HepG2 (cell line): Measurements from ENCODE around the gene PSMB10. TPM values are rescaled to one million over a fixed set of nuclear protein-coding genes. Genes with fewer than 3 reads are reported as not detected.

Experiments used
- ATAC-seq: fragments of 200-7000 bp; cut with Tn5 transposase; 3 replicates; pipeline ENCODE4 v1.9.1; 2020; ENCODE audit warnings: mild to moderate bottlenecking, moderate library complexity
- BruUV-seq: library from RNA; stranded (reverse); fragments of 400-500 nt; replicated peaks from 2 replicates; lab custom pipeline; 2021; lab: Mats Ljungman, UMichigan
- CTCF ChIA-PET: fragments of 300-600 bp; formaldehyde crosslinking; extraction: SDS; loops from one replicate; lab custom pipeline; 2021; ENCODE audit warnings: low total read pairs, inconsistent platforms, low intra/inter-chr PET ratio; lab: Yijun Ruan, JAX
- POLR2A ChIA-PET: fragments of 350-600 bp; sonication (Branson Sonifier 250); formaldehyde crosslinking; loops from one replicate; lab custom pipeline; 2020; ENCODE audit warnings: antibody characterized with exemption, inconsistent platforms; lab: Yijun Ruan, JAX
- DNase-seq: peaks from one replicate; pipeline ENCODE4 v3.0.0-alpha.2; 2015; ENCODE audit warnings: low spot score
- FAIRE-seq: peaks from 3 replicates; lab custom pipeline; 2011; peaks lifted over from hg19 to GRCh38; lab: Jason Lieb, UNC
- H2AFZ ChIP-seq: one replicate; pipeline ENCODE4 v1.6.1; 2011; ENCODE audit warnings: low read length, inconsistent platforms
- H3K27ac ChIP-seq: fragments of 300-600 bp; 3 replicates; pipeline ENCODE4 v1.8.0; 2011; ENCODE audit warnings: mixed run types, mild to moderate bottlenecking, mixed read lengths, low read length, inconsistent platforms; ENCODE audit not compliant: insufficient read depth; ENCODE audit errors: extremely low read length
- H3K27me3 ChIP-seq, 2 experiments: fragments of 200-600 bp in 1 of 2; 2 replicates in 1 of 2; 3 replicates in 1 of 2; pipeline versions ENCODE4 v1.6.0 to v1.8.0; 2011; ENCODE audit warnings: low read length in 2 of 2, mild to moderate bottlenecking in 2 of 2, moderate library complexity in 2 of 2, inconsistent platforms in 1 of 2; ENCODE audit not compliant: insufficient read depth in 2 of 2, control insufficient read depth in 1 of 2
- H3K36me3 ChIP-seq, 2 experiments: fragments of 200-600 bp in 1 of 2; replicated peaks in 1 of 2; 2 replicates in 1 of 2; 3 replicates in 1 of 2; pipeline versions ENCODE4 v1.5.1 to v1.8.0; 2011; ENCODE audit warnings: low read length in 2 of 2, inconsistent platforms in 1 of 2; ENCODE audit not compliant: insufficient read depth in 2 of 2, control insufficient read depth in 1 of 2
- H3K4me1 ChIP-seq: 2 replicates; pipeline ENCODE4 v1.5.1; 2012; ENCODE audit warnings: low read length, inconsistent platforms; ENCODE audit not compliant: insufficient read depth
- H3K4me2 ChIP-seq: 2 replicates; pipeline ENCODE4 v1.6.0; 2011; ENCODE audit warnings: low read depth, low read length, inconsistent platforms
- H3K4me3 ChIP-seq, 3 experiments: fragments of 200-600 bp in 1 of 3; sonication (generic), shearing (Covaris generic) in 1 of 3; replicated peaks in 1 of 3; 2 replicates each; pipeline ENCODE4 v1.5.1; 2011 to 2016; ENCODE audit warnings: low read length in 3 of 3, inconsistent platforms in 2 of 3, low read depth in 2 of 3, mild to moderate bottlenecking in 2 of 3, control low read depth in 1 of 3, mixed read lengths in 1 of 3; ENCODE audit not compliant: insufficient read depth in 1 of 3
- H3K79me2 ChIP-seq: one replicate; pipeline ENCODE4 v1.6.1; 2011; ENCODE audit warnings: low read length, inconsistent platforms; ENCODE audit not compliant: insufficient read depth
- H3K9ac ChIP-seq: 2 replicates; pipeline ENCODE4 v1.6.0; 2011; ENCODE audit warnings: mild to moderate bottlenecking, low read depth, low read length, inconsistent platforms; ENCODE audit not compliant: insufficient read depth
- H3K9me3 ChIP-seq: 2 replicates; pipeline ENCODE4 v1.5.1; 2012; ENCODE audit warnings: mild to moderate bottlenecking, low read length
- H4K20me1 ChIP-seq: 2 replicates; pipeline ENCODE4 v1.6.0; 2011; ENCODE audit warnings: inconsistent platforms, mild to moderate bottlenecking, low read length, moderate library complexity; ENCODE audit not compliant: insufficient read depth
- FUBP1 ChIP-seq: sonication (generic); formaldehyde crosslinking; IDR thresholded peaks from 2 replicates; pipeline ENCODE4 v1.5.1; 2020; ENCODE audit warnings: missing genetic modification reagents, mild to moderate bottlenecking, borderline replicate concordance
- HIC2 ChIP-seq: sonication (generic); formaldehyde crosslinking; IDR thresholded peaks from 2 replicates; pipeline ENCODE4 v1.9.0; 2022; ENCODE audit warnings: low read depth, missing genetic modification reagents
- POLR2A ChIP-seq, 2 experiments: IDR thresholded peaks; 2 replicates each; pipeline ENCODE4 v1.6.1; 2011; ENCODE audit warnings: low read depth in 2 of 2, low read length in 2 of 2, mild to moderate bottlenecking in 1 of 2, moderate library complexity in 1 of 2; ENCODE audit not compliant: insufficient read depth in 1 of 2
- RBM22 ChIP-seq: fragments of 200-400 bp; formaldehyde crosslinking; optimal IDR thresholded peaks from 2 replicates; pipeline ENCODE3; 2017; ENCODE audit warnings: mild to moderate bottlenecking, low read length, moderate library complexity
- RFX5 ChIP-seq: IDR thresholded peaks from 2 replicates; pipeline ENCODE4 v1.6.1; 2011; ENCODE audit warnings: low read depth, low read length, improper control_type of control experiment
- SOX6 ChIP-seq, 2 experiments: fragments of 450-650 bp in 1 of 2; sonication (generic) in 1 of 2; formaldehyde crosslinking in 1 of 2; IDR thresholded peaks; 2 replicates each; pipeline versions ENCODE4 v1.4.0 to v1.6.1; 2017 to 2020; ENCODE audit warnings: antibody characterized with exemption in 1 of 2, mild to moderate bottlenecking in 1 of 2, missing genetic modification reagents in 1 of 2
- TBX2 ChIP-seq: sonication (generic); formaldehyde crosslinking; IDR thresholded peaks from 2 replicates; pipeline ENCODE4 v1.5.0; 2020; ENCODE audit warnings: missing genetic modification reagents, mild to moderate bottlenecking, borderline replicate concordance
- ZBED4 ChIP-seq: sonication (generic); formaldehyde crosslinking; IDR thresholded peaks from 2 replicates; pipeline ENCODE4 v1.4.0; 2020; ENCODE audit warnings: missing genetic modification reagents, borderline replicate concordance
- ZBTB38 ChIP-seq: sonication (generic); formaldehyde crosslinking; IDR thresholded peaks from 2 replicates; pipeline ENCODE4 v1.5.1; 2020; ENCODE audit warnings: mild to moderate bottlenecking, missing genetic modification reagents
- ZNF441 ChIP-seq: sonication (generic); formaldehyde crosslinking; IDR thresholded peaks from 2 replicates; pipeline ENCODE4 v1.7.0; 2021; ENCODE audit warnings: missing genetic modification reagents, borderline replicate concordance
- WGBS: methylation state at CpG from one replicate; pipeline ENCODE4 v1.1.6; 2017; ENCODE audit warnings: low lambda C conversion rate; 5-methylcytosine and 5-hydroxymethylcytosine counted together
- in situ Hi-C: cut with HindIII; loops from 2 replicates; pipeline ENCODE4 v1.10.0; 2017; ENCODE audit warnings: low pct_unique_long_range_greater_than_20kb; ENCODE audit not compliant: extremely low pct_ligation_motif_present
- intact Hi-C: fragments of 100-400 bp; cut with micrococcal nuclease; formaldehyde crosslinking; loops from one replicate; pipeline ENCODE4 v1.10.0; 2022; ENCODE audit not compliant: unreplicated experiment
- polyA plus RNA-seq, 8 experiments: library from polyadenylated mRNA; depleted of rRNA in 3 of 8; stranded (reverse) in 7 of 8; unstranded in 1 of 8; fragments of >200 nt; fragmentation: Illumina TruSeq in 4 of 8; extraction: Trizol in 4 of 8; gene quantifications; 2 replicates each; pipeline versions ENCODE4 v1.2.1 to v1.2.3, GENCODE V29; 2011 to 2016; ENCODE audit warnings: low read depth in 4 of 8, missing spikeins in 1 of 8, mixed read lengths in 1 of 8; ENCODE audit not compliant: insufficient read depth in 1 of 8
- total RNA-seq, 5 experiments: library from RNA; depleted of rRNA; stranded (reverse); fragments of >200 nt; fragmentation: Illumina TruSeq; extraction: Trizol; gene quantifications; 2 replicates each; pipeline ENCODE4 v1.2.3, GENCODE V29; 2016; ENCODE audit warnings: low read depth in 1 of 5

The PSMB10 gene
- total and polyA plus RNA-seq, 2 of the 13 experiments (the other 11 are each of a cell fraction or from before 2014, with no cell fraction given) = 12.7 to 65.9 TPM

- 0 out of 2 replicates have a peak, but pooled peaks have one; percentile 22 for TF ChIP-seq ZNF441 (CRISPR knock-in tag)
- no peak for TF ChIP-seq SOX6 (IDR thresholded peaks at IDR 0.05)
- TF ChIP-seq SOX6 (CRISPR knock-in tag; IDR thresholded peaks at IDR 0.05) = no peak
- TF ChIP-seq, all 625 proteins: peak for 71
These were observed 29.3 kb upstream of the PSMB10 start (continued) for GRCh38 chr16:67965668-67966548.

- ATAC-seq (no peak), FAIRE-seq (no peak), DNase-seq (no peak)
- Histone ChIP-seq H3K27me3 (no peaks in the 10 kb centered on the region; a peak in 1 of 5 replicates), H3K9me3 (no peaks in the 10 kb centered on the region), H4K20me1 (peaks cover 21% of the 10 kb centered on the region), H3K4me3 (no peak overlapping the region), H3K9ac (no peak overlapping the region), H3K4me2 (peak overlapping the region; percentile 34; the same call in 1 of the 2 replicates), H3K79me2 (peaks cover 72% of the 10 kb centered on the region), H3K27ac (no peak overlapping the region), H3K36me3 (peaks cover 28 to 40% of the 10 kb centered on the region in 2 experiments), H2AFZ (no peak overlapping the region), H3K4me1 (peaks cover 45% of the 10 kb centered on the region)
- BruUV-seq = no TSS peak
- in situ Hi-C loops (no loop called here), intact Hi-C loops (no loop called here)
- WGBS = 90% methylated on average over 6 of the region's 6 CpGs
- CTCF ChIA-PET = no interaction called here
- POLR2A ChIA-PET = interaction anchor here (0.5 to 12.9 kb wide), 8 partner anchors 10 to 485 kb away, joined by 3 to 226 read pairs (median 10); partner anchors contain the start of genes LCAT and PSMB10
- TF ChIP-seq POLR2A (IDR thresholded peaks at IDR 0.05; ENCODE audit: insufficient read depth in 1 of 2, low read depth in 2 of 2, low read length in 2 of 2) (peak; percentile 23 to 53; a peak in 2 of 4 replicates), RFX5 (peak; percentile 67), ZBED4 (CRISPR knock-in tag) (no peak), TBX2 (CRISPR knock-in tag) (0 out of 2 replicates have a peak, but pooled peaks have one; percentile 10), HIC2 (CRISPR knock-in tag) (no peak), ZBTB38 (CRISPR knock-in tag) (0 out of 2 replicates have a peak, but pooled peaks have one; percentile 21), RBM22 (peak; percentile 57), FUBP1 (CRISPR knock-in tag) (0 out of 2 replicates have a peak, but pooled peaks have one; percentile 29)
These were observed 28.0 kb upstream of the PSMB10 start for GRCh38 chr16:67964477-67965131.
